ENCODE data around the gene OR1J1.

Gene OR1J1, protein sequence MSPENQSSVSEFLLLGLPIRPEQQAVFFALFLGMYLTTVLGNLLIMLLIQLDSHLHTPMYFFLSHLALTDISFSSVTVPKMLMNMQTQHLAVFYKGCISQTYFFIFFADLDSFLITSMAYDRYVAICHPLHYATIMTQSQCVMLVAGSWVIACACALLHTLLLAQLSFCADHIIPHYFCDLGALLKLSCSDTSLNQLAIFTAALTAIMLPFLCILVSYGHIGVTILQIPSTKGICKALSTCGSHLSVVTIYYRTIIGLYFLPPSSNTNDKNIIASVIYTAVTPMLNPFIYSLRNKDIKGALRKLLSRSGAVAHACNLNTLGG
- 0 reads per million in 3 experiments for total RNA-seq

GRCh38 chr9:122477826-122478225 lies at the start of gene OR1J1:
OR1J1 (minus strand) TSS chr9:122477926; CDS start chr9:122477926, 0 bp downstream.
- no peak for DNase-seq

GRCh38 chr9:122527193-122527592 lies 49.5 kb upstream of the OR1J1 start, which contains the start of gene OR1N1:
OR1N1 (minus strand) TSS chr9:122527293; CDS start chr9:122527293, 0 bp downstream.
- no peak for DNase-seq

DNA sequence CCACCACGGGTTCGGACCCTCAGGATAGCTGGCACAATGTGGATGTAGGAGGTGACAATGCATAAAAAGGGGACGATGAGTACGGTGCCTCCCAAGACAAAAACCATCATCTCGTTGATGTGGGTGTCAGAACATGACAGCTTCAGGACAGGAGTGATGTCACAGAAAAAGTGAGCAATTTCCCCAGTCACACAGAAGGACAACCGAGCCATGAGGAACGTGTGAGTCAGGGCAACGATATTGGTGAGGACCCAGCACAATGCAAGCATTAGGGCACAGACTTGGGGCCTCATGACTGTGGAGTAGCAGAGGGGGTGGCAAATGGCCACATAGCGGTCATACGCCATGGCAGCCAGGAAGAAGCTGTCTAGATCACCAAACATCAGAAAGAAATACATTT lies 48.9 kb upstream of the OR1J1 start:
- DNase-seq: no peak

DNA sequence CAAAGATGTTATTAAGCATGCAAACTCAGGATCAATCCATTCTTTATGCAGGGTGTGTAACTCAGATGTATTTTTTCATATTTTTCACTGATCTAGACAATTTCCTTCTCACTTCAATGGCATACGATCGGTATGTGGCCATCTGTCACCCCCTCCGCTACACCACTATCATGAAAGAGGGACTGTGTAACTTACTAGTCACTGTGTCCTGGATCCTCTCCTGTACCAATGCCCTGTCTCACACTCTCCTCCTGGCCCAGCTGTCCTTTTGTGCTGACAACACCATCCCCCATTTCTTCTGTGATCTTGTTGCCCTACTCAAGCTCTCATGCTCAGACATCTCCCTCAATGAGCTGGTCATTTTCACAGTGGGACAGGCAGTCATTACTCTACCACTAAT lies 41.6 kb upstream of the OR1J1 start:
- no peak for DNase-seq

GRCh38 chr9:122518841-122519240 lies 41.1 kb upstream of the OR1J1 start, which contains the start of gene OR1J4:
OR1J4 (plus strand) TSS chr9:122519141; CDS start chr9:122519141, 0 bp downstream.
- DNase-seq: no peak

GRCh38 chr9:122518226-122518625 lies 40.5 kb upstream of the OR1J1 start:
- no peak for DNase-seq

DNA sequence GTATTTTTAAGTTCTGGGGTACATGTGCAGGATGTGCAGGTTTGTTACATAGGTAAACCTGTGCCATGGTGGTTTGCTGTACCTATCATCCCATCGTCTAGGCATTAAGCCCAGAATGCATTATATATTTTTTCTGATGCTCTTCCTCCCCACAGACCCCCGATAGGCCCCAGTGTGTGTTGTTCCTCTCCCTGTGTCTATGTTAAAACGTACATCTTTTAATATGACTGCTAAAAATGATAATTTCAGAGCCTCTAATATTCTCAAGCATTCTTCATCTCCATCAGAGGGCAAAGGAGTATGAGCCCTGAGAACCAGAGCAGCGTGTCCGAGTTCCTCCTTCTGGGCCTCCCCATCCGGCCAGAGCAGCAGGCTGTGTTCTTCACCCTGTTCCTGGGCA lies 32.8 kb upstream of the OR1J1 start, which contains the start of gene OR1J2:
Gene OR1J2 (plus strand): TSS at position 301 of the 400 bp plus-strand sequence. CDS start 0 bp downstream, at position 301.
- DNase-seq: no peak

GRCh38 chr9:122506964-122507363 lies 29.2 kb upstream of the OR1J1 start:
- DNase-seq: no peak

DNA sequence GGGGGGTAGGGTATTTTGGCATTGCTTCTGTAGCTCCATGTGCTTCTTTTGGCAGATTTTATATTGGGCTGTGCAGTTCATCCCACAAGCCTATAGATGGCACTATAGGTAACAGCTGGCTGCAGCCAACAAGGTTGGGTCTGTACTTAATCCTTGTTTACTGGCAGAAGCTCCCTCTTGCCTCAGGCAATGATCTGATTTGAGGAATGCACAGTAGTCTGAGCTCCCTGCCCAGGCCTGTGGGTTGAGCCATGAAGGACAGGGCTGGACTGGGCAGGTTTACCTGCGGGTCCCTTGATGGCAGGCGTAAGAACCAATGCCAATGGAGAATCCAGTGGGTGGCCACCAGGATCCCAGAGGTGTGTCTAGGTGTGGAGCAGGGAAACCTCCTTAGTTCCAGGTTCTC lies 21.2 kb upstream of the OR1J1 start:
- peak; percentile 2 for DNase-seq

DNA sequence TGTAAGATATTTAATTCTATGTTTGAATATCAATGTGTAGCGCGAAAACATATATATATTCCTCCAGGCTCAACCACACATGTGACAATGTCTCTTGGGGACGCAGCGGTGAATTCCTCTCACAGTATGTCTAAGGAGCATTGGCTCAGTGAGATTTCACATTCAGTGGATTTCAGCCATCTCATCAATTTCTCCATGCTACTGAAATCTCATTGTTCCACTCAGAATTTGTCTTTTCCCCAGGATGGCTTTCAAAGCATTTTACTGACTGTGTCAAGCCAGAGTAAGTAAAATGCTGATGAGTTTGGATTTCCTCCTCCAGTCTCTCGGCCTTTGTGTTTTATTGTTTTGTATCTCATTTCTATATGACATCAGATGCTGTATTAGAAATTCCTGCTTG lies 1.3 kb upstream of the OR1J1 start:
- no peak for DNase-seq

DNA sequence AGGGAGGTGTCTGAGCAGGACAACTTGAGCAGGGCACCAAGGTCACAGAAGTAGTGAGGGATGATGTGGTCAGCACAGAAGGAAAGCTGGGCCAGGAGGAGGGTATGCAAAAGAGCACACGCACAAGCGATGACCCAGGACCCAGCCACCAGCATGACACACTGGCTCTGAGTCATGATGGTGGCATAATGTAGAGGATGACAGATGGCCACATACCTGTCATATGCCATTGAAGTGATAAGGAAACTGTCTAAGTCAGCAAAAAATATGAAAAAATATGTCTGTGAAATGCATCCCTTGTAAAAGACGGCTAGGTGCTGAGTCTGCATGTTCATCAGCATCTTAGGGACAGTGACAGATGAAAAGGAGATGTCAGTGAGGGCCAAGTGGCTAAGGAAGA lies 380 bp downstream of the OR1J1 start:
- no peak for DNase-seq

GRCh38 chr9:122475717-122476116 lies 2.0 kb downstream of the OR1J1 start:
- no peak for DNase-seq

DNA sequence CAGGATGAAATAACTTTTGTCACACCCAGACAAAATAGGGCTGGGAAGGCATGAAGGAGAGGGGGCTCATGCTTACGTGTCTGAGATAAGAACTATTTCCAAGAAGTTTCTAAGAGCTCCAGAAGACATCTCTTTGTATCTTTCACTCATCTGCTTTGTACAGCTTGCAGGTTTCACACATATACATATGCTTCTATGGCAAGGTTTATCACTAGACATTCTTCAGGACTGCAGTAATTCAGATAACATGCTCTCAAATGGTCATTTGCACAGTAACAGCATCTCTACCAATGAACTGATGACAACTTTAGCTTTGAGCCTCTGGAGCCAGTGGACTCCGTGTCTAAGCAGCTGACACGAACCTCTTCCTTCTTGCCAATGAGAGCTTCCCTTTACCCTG lies 3.2 kb downstream of the OR1J1 start:
- no peak for DNase-seq

DNA sequence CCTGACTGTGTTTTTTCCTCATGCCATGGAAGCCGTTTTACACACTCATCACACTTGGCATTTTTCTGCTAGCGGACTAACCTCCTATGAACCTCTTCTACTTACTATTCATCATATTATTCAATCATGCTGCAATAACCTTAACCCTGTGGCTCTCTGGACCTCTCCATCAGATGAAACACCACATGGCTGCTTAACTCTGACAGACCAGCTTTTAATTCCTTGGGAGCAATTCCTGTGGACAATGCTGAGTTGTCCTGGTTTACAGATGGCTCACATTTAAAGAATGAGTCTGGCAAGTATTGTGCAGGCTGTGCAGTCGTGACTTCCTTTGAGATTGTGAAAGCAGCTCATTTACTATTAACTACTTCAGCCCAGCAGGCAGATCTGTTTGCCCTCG lies 9.0 kb downstream of the OR1J1 start:
- DNase-seq: no peak

DNA sequence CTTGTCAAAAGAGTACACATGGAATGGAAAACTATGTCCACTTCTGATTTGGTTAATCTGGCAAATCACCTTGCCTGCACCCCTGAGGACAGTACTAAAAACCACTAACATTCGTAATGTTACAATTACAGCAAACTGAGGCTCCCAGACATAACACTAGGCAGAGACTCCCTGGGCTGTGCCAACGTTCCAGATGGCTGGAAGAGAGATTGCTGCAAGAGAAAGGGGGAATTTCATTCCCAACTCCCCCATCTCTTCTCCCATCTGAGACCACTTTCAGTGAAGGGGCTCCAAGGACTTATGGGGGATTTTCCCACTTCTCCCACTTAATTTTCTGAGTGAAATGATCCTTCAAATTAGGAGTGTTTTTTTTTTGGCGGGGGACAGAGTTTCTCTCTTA lies 11.3 kb downstream of the OR1J1 start:
- DNase-seq: no peak

DNA sequence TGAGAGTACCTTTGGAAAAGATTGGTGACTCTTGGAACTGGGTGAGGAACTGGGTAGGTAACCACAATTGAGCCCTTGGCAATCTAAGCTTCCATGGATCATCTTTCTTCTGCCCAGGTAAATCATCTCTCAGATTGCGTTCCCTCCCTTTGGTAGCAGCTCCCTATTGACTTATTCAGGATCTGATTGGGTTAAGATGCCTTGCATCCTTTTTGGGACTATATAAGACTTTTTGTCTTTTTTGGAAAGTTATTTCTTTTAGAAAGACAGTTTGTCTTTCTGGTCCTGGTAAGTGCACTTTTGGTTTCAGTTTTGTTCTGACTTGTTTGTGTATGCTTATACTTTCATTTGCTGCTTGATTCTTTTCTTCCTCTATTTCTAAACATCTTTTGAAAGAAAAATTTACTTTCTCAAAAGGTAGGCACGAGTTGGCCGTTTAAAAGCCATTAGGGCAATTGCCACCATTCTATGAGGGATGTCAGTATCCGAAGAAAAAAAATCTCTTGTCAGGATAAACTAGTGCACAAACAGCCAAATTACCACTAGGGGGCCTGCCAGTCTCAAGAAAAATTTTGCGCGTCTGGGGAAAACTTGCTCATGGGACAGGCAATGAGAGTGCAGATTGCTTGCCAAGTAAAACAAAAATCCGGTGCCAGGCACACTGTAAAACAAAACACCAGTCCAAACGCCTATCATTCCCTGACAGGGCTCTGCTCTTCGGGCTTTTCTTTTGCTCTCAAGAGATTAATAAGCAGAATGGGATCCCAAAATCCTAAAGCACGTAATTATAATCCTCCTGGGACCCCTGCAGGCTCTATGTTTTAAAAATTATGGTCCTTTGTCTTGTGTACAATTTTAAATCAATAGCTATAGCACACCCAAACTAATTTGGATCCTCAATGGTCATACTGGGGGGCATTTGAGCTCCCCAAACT lies 12.8 kb downstream of the OR1J1 start:
- DNase-seq: peak; percentile 62

DNA sequence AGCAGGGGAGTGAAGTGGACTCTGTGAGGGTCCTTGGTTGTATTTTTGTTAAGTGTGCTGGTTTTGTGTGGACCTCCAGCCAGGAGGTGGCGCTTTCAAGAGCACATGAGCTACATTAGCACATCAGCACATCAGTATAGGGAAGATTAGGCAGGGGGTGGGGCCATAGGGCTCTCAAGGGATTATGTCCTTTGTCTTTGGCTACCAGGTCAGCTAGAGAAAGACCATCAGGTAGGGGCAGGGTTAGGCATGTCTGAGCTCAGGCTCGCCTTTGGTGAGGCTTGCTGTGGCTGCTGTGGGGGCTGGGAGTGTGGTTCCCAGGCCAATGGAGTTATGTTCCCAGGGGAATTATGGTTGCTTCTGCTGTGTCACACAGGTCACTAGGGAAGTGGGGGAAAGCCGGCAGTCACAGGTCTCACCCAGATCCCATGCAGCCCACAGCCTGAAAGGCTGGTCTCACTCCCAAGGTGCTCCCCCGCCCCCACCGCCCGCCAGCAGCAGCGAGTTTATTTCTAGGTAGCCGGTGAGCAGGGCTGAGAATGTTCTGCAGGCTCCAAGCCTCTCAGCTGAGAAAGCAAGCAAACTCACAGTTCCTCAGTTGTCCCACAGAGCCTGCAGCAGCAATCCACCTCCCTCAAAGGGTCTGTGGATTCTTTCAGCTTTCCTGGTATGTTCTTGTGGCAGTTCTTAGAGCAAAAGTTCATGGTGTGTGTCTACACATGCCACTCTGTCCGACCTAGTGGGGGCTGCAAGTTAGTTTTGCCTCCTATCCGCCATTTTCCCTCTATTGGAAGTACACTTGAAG lies 13.7 kb downstream of the OR1J1 start:
- no peak for DNase-seq

DNA sequence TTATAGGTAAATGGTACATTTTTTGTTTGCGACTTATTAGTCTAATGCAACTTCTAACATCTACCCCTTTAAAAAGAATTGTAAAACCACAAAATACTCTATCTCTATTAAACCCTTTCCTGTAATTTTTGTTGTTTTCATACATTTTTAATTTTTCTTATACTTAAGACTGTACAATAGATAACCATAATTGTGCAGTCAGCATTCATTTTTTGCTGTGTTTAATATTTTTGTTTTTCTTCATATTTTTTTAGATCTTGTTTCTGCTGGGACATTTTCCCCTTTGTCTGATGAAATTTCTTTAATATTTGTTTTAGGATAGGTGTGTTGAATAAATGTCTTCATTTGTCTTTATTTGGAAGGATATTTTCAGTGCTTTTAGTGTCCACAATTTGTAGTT lies 19.9 kb downstream of the OR1J1 start:
- DNase-seq: no peak

DNA sequence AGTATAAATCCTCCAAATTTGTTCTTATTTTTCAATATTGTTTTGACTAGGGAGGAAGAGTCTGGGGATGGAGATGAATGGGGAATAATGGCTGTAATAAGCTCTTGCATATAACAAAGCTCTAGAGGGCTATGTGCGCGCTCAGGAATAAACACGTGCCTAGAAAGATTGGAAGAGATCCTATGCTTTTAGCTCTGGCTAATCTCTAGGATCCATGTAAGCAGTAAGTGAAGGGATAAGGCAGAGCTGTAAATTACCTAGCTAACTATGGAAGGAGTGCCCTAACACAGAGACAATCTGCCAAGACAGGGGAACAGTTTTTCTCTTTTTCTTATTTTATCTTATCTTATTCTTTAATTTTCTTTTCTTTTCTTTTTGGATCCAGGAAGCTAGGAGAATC lies 21.6 kb downstream of the OR1J1 start:
- DNase-seq: no peak

GRCh38 chr9:122453677-122454135 lies 24.0 kb downstream of the OR1J1 start:
- no peak for DNase-seq

GRCh38 chr9:122446819-122447484 lies 30.8 kb downstream of the OR1J1 start:
- no peak for DNase-seq

DNA sequence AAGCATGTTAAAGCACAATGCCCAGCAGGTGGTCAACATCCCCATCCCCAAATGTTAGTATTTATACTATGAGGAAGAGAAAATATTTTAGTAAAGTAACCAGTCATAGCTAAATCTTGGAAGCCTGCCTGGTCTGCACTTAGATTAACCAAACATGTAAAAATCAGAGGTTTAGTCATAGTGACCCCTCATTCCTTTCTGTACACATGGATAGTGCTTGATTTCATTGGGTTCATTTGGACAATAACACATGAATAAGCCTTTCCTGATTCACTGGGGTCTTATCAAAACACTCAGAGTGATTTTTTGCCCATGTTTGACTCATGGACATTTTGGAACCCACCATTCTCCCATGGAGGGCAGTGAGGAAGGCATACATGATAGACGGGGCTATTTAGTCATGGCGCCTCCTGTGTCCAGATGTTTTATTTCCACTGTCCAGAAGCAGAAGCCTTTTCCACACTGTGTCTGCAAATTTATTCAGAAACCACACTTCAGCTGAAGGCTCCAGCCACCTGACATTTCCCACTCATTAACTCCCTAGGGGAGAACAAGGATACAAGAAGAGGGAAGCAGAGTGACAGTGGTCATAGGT lies 32.5 kb downstream of the OR1J1 start:
- no peak for DNase-seq

Measured in central memory CD4-positive, alpha-beta T cell (primary cell).